OCI-LY1 (cell line): ENCODE data around the gene UNCX.

Experiments
- EZH2 ChIP-seq: fragments of 200-600 bp; sonication (generic), shearing (Covaris generic); IDR thresholded peaks from 2 replicates; pipeline ENCODE4 v1.8.0; 2017; ENCODE audit warnings: borderline replicate concordance, mixed run types, mild to moderate bottlenecking, antibody characterized with exemption, low read length, moderate library complexity, mixed read lengths
- TF ChIP-seq, protein P1 (sequence below): fragments of 200-600 bp; sonication (generic), shearing (Covaris generic); IDR thresholded peaks from 2 replicates; pipeline ENCODE4 v1.5.1; 2017; ENCODE audit warnings: mild to moderate bottlenecking, antibody characterized with exemption, low read length, moderate library complexity, mixed read lengths

DNA sequence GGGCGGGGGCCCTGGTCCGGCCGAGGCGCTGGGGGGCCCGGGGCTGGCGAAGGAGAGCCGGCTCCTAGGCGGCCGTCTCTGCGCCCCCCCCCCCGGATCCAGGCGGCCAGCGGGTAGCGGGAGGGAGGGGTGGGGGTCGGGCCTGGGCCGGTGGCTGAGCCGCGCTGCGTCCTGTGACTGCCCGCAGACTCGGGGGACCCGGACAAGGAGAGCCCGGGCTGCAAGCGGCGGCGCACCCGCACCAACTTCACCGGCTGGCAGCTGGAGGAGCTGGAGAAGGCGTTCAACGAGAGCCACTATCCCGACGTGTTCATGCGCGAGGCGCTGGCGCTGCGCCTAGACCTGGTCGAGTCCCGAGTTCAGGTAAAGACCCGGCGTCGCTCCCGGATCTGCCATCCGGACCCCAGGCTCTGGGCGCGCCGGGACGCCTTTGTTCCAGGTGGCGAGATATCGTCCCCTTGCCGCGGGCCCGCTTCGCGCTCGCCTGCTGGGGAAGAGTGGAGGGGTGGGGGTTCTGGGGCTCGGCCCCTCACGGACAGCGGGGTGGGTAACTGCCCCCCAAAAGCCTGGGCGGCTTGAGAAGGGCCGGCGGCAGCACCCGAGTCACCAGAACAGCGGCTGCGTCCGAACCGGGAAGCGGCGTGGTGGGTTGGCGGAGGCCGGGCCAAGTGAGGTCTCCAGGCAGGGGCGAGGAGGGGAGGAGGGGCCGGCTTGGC lies 819 bp downstream of the UNCX start:
- TF ChIP-seq, protein P1, sequence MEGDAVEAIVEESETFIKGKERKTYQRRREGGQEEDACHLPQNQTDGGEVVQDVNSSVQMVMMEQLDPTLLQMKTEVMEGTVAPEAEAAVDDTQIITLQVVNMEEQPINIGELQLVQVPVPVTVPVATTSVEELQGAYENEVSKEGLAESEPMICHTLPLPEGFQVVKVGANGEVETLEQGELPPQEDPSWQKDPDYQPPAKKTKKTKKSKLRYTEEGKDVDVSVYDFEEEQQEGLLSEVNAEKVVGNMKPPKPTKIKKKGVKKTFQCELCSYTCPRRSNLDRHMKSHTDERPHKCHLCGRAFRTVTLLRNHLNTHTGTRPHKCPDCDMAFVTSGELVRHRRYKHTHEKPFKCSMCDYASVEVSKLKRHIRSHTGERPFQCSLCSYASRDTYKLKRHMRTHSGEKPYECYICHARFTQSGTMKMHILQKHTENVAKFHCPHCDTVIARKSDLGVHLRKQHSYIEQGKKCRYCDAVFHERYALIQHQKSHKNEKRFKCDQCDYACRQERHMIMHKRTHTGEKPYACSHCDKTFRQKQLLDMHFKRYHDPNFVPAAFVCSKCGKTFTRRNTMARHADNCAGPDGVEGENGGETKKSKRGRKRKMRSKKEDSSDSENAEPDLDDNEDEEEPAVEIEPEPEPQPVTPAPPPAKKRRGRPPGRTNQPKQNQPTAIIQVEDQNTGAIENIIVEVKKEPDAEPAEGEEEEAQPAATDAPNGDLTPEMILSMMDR: no peak
- TF ChIP-seq EZH2: no peak
